Smooth muscle cell (in vitro differentiated cells): ENCODE results near the gene TRIB2. TPM values are rescaled to one million over a fixed set of nuclear protein-coding genes. Genes with fewer than 3 reads are reported as not detected.

Source experiments
- DNase-seq: peaks from one replicate; lab custom pipeline; 2025; ENCODE audit not compliant: unreplicated experiment; lab: John Stamatoyannopoulos, UW
- H2AFZ ChIP-seq: fragments of 200-600 bp; sonication (generic); 2 replicates; pipeline ENCODE4 v1.6.0; 2016; ENCODE audit warnings: antibody characterized with exemption, low read depth, mild to moderate bottlenecking
- H3F3A ChIP-seq: fragments of 200-600 bp; sonication (generic); 2 replicates; pipeline ENCODE4 v1.6.0; 2017; ENCODE audit warnings: antibody characterized with exemption, low read depth
- H3K27ac ChIP-seq: fragments of 200-600 bp; sonication (generic); 2 replicates; pipeline ENCODE4 v1.5.1; 2016; ENCODE audit warnings: low read depth, mild to moderate bottlenecking
- H3K27me3 ChIP-seq: fragments of 200-600 bp; sonication (generic); 2 replicates; pipeline ENCODE4 v1.6.1; 2016; ENCODE audit warnings: low read depth, mild to moderate bottlenecking
- H3K36me3 ChIP-seq: fragments of 200-600 bp; sonication (generic); 2 replicates; pipeline ENCODE4 v1.5.1; 2016; ENCODE audit warnings: low read depth
- H3K4me1 ChIP-seq: fragments of 200-600 bp; sonication (generic); 2 replicates; pipeline ENCODE4 v1.5.1; 2016; ENCODE audit warnings: low read depth
- H3K4me2 ChIP-seq: fragments of 200-600 bp; sonication (generic); 2 replicates; pipeline ENCODE4 v1.6.0; 2016; ENCODE audit warnings: mild to moderate bottlenecking
- H3K4me3 ChIP-seq: fragments of 200-600 bp; sonication (generic); 2 replicates; pipeline ENCODE4 v1.5.1; 2016; ENCODE audit warnings: mild to moderate bottlenecking
- H3K79me2 ChIP-seq: fragments of 200-600 bp; sonication (generic); 2 replicates; pipeline ENCODE4 v1.6.0; 2016; ENCODE audit warnings: low read depth, mild to moderate bottlenecking
- H3K9ac ChIP-seq: fragments of 200-600 bp; sonication (generic); 2 replicates; pipeline ENCODE4 v1.6.0; 2016; ENCODE audit warnings: low read depth
- H3K9me3 ChIP-seq: fragments of 200-600 bp; sonication (generic); replicated peaks from 2 replicates; pipeline ENCODE4 v1.5.1; 2016; ENCODE audit warnings: low read depth
- H4K20me1 ChIP-seq: fragments of 200-600 bp; sonication (generic); 2 replicates; pipeline ENCODE4 v1.6.0; 2016; ENCODE audit warnings: low read depth
- WGBS: methylation state at CpG from one replicate; pipeline ENCODE4 v1.1.7; 2016; ENCODE audit warnings: low lambda C conversion rate; 5-methylcytosine and 5-hydroxymethylcytosine counted together
- polyA plus RNA-seq: library from polyadenylated mRNA; unstranded; fragments of >200 nt; fragmentation: Nextera tagmentation; extraction: Ambion mirVana; gene quantifications from 2 replicates; pipeline ENCODE4 v1.2.1, GENCODE V29; 2016
- total RNA-seq: library from RNA; depleted of rRNA; stranded (reverse); fragments of >200 nt; gene quantifications from 2 replicates; pipeline ENCODE4 v1.2.3, GENCODE V29; 2014
- TF ChIP-seq, protein P1 (sequence below): fragments of 200-600 bp; sonication (generic); IDR thresholded peaks from 2 replicates; pipeline ENCODE4 v1.5.1; 2017; ENCODE audit warnings: borderline replicate concordance, mild to moderate bottlenecking, antibody characterized with exemption; ENCODE audit not compliant: insufficient read depth, poor library complexity, severe bottlenecking

Gene TRIB2
- total and polyA plus RNA-seq, 2 experiments from 2014 or later = 31.1 to 31.5 TPM

- Histone ChIP-seq H2AFZ (no peak overlapping the region), H3K27me3 (no peaks in the 10 kb centered on the region), H3F3A (peaks cover 3% of the 10 kb centered on the region), H3K27ac (no peak overlapping the region), H3K9me3 (no peaks in the 10 kb centered on the region), H3K4me3 (no peak overlapping the region), H3K9ac (no peak overlapping the region), H3K4me1 (no peaks in the 10 kb centered on the region), H3K4me2 (no peak overlapping the region), H4K20me1 (no peaks in the 10 kb centered on the region), H3K36me3 (no peaks in the 10 kb centered on the region), H3K79me2 (no peaks in the 10 kb centered on the region)
- no peak for DNase-seq
- 54% methylated on average over 3 of the region's 3 CpGs for WGBS
- TF ChIP-seq, protein P1, sequence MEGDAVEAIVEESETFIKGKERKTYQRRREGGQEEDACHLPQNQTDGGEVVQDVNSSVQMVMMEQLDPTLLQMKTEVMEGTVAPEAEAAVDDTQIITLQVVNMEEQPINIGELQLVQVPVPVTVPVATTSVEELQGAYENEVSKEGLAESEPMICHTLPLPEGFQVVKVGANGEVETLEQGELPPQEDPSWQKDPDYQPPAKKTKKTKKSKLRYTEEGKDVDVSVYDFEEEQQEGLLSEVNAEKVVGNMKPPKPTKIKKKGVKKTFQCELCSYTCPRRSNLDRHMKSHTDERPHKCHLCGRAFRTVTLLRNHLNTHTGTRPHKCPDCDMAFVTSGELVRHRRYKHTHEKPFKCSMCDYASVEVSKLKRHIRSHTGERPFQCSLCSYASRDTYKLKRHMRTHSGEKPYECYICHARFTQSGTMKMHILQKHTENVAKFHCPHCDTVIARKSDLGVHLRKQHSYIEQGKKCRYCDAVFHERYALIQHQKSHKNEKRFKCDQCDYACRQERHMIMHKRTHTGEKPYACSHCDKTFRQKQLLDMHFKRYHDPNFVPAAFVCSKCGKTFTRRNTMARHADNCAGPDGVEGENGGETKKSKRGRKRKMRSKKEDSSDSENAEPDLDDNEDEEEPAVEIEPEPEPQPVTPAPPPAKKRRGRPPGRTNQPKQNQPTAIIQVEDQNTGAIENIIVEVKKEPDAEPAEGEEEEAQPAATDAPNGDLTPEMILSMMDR = no peak
These were observed 54.4 kb downstream of the TRIB2 start for GRCh38 chr2:12771154-12771553.

- H3K4me1 ChIP-seq = no peaks in the 10 kb centered on the region
- no peak overlapping the region for H3K9ac ChIP-seq
- no peak overlapping the region for H2AFZ ChIP-seq
- TF ChIP-seq, protein P1 = no peak
- H3K4me2 ChIP-seq = no peak overlapping the region
- no peaks in the 10 kb centered on the region for H3K79me2 ChIP-seq
- H3K27ac ChIP-seq = no peak overlapping the region
- DNase-seq = no peak
- no peaks in the 10 kb centered on the region for H4K20me1 ChIP-seq
- no peaks in the 10 kb centered on the region for H3K9me3 ChIP-seq
- H3F3A ChIP-seq = no peaks in the 10 kb centered on the region
- 72% methylated on average over 3 of the region's 3 CpGs for WGBS
- no peaks in the 10 kb centered on the region for H3K36me3 ChIP-seq
- H3K27me3 ChIP-seq = no peaks in the 10 kb centered on the region
- no peak overlapping the region for H3K4me3 ChIP-seq
These were observed 57.1 kb downstream of the TRIB2 start for GRCh38 chr2:12773586-12774394.

- WGBS = 57% methylated on average over 1 of the region's 1 CpG
- no peaks in the 10 kb centered on the region for H3K27me3 ChIP-seq
- H3K4me3 ChIP-seq = no peak overlapping the region
- H3K27ac ChIP-seq = no peak overlapping the region
- DNase-seq = no peak
- H3K36me3 ChIP-seq = no peaks in the 10 kb centered on the region
- no peaks in the 10 kb centered on the region for H3K9me3 ChIP-seq
- no peak overlapping the region for H2AFZ ChIP-seq
- H3K79me2 ChIP-seq = no peaks in the 10 kb centered on the region
- H3K4me1 ChIP-seq = no peaks in the 10 kb centered on the region
- no peaks in the 10 kb centered on the region for H3F3A ChIP-seq
- no peak overlapping the region for H3K9ac ChIP-seq
- no peak overlapping the region for H3K4me2 ChIP-seq
- H4K20me1 ChIP-seq = no peaks in the 10 kb centered on the region
- TF ChIP-seq, protein P1 = no peak
These were observed 57.6 kb downstream of the TRIB2 start for GRCh38 chr2:12774395-12774727.

GRCh38 chr2:12776521-12776961, 59.8 kb downstream of the TRIB2 start:
- H2AFZ ChIP-seq = no peak overlapping the region
- TF ChIP-seq, protein P1 = no peak
- H3K79me2 ChIP-seq = no peaks in the 10 kb centered on the region
- H3K4me1 ChIP-seq = no peaks in the 10 kb centered on the region
- H3K4me3 ChIP-seq = no peak overlapping the region
- no peak for DNase-seq
- no peak overlapping the region for H3K9ac ChIP-seq
- H4K20me1 ChIP-seq = no peaks in the 10 kb centered on the region
- H3F3A ChIP-seq = no peaks in the 10 kb centered on the region
- no peaks in the 10 kb centered on the region for H3K27me3 ChIP-seq
- 81% methylated on average over 1 of the region's 1 CpG for WGBS
- no peaks in the 10 kb centered on the region for H3K9me3 ChIP-seq
- no peak overlapping the region for H3K27ac ChIP-seq
- H3K36me3 ChIP-seq = no peaks in the 10 kb centered on the region
- H3K4me2 ChIP-seq = no peak overlapping the region
